Chondrocyte (in vitro differentiated cells): ENCODE data around the gene DUSP2. TPM values are rescaled to one million over a fixed set of nuclear protein-coding genes. Genes with fewer than 3 reads are reported as not detected.

Experiments used
- DNase-seq: peaks from one replicate; pipeline ENCODE4 v3.0.0; 2021; ENCODE audit warnings: mixed read lengths, low spot score
- H3K27ac Mint-ChIP-seq: one replicate; pipeline ENCODE4 v1.8.0; 2021; ENCODE audit warnings: mild to moderate bottlenecking, moderate library complexity, mixed read lengths; ENCODE audit not compliant: unreplicated experiment
- H3K27me3 Mint-ChIP-seq: 2 replicates; pipeline ENCODE4 v1.8.0; 2021; ENCODE audit warnings: low read depth, mixed read lengths
- H3K36me3 Mint-ChIP-seq: 2 replicates; pipeline ENCODE4 v1.8.0; 2021; ENCODE audit warnings: low read depth, mixed read lengths
- H3K4me1 Mint-ChIP-seq: 2 replicates; pipeline ENCODE4 v1.8.0; 2021; ENCODE audit warnings: low read depth, mild to moderate bottlenecking, mixed read lengths
- H3K4me3 Mint-ChIP-seq: one replicate; pipeline ENCODE4 v1.8.0; 2021; ENCODE audit warnings: mild to moderate bottlenecking, moderate library complexity, mixed read lengths; ENCODE audit not compliant: unreplicated experiment
- H3K9me3 Mint-ChIP-seq: 2 replicates; pipeline ENCODE4 v1.8.0; 2021; ENCODE audit warnings: low read depth, mixed read lengths
- total RNA-seq: library from RNA; stranded (reverse); gene quantifications from 3 replicates; pipeline ENCODE4 v1.2.1, GENCODE V29; 2021
- TF ChIP-seq, protein P1 (sequence below): fragments of 200-600 bp; sonication (generic); IDR thresholded peaks from 2 replicates; pipeline ENCODE4 v1.5.0; 2021; ENCODE audit warnings: antibody characterized with exemption, mild to moderate bottlenecking, moderate library complexity

DUSP2 gene
- total RNA-seq, 1 donor from 2014 or later, result 1.1 TPM

DNA sequence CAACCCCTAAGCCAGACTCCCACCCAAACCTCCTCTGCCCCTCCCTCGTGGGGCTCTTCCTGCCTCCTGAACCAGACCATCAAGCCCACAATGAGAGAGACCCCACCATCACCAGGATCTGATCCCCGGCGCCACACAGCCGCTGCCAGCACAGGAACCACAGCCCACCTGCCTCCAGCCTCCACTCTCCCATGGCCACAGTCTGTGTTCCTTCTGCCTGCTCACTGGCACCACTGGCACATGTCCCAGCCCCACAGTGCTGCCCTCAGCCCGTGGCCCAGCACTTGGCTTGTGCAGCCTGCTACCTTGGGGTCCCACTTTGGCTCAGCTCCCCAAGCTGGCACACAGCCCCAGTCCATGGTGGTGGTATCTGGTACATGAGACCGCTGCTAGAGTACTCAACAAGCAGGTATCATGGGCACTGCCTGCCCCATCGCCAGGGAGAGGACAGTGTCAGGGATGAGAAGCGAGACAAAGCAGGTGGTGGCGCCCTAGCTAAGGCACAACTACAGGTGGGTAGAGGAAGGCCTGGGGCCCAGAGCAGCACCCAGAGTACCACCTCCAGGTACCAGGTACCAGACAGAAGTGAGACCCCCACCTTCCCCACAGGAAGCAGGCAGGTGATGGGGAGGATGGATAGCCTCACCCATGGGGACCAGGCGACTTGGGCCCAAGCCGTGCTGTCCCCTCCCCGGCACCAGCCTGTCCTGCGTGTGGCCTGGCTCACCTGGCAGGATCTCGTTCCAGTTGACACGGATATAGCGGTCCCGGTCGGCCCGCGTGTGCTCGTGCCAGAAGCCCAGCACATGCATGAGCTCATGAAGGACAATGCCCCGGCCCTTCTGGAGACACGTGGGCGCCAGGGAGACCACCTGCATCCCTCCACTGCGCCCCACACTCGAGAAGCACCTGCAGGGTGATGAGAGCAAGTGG is 13.2 kb downstream of the DUSP2 start:
- H3K4me1 Mint-ChIP-seq, result no peaks in the 10 kb centered on the region
- H3K9me3 Mint-ChIP-seq, result no peaks in the 10 kb centered on the region
- no peak overlapping the region for H3K27ac Mint-ChIP-seq
- H3K27me3 Mint-ChIP-seq, result peaks cover 62% of the 10 kb centered on the region
- DNase-seq, result no peak
- no peaks in the 10 kb centered on the region for H3K36me3 Mint-ChIP-seq
- TF ChIP-seq, protein P1, sequence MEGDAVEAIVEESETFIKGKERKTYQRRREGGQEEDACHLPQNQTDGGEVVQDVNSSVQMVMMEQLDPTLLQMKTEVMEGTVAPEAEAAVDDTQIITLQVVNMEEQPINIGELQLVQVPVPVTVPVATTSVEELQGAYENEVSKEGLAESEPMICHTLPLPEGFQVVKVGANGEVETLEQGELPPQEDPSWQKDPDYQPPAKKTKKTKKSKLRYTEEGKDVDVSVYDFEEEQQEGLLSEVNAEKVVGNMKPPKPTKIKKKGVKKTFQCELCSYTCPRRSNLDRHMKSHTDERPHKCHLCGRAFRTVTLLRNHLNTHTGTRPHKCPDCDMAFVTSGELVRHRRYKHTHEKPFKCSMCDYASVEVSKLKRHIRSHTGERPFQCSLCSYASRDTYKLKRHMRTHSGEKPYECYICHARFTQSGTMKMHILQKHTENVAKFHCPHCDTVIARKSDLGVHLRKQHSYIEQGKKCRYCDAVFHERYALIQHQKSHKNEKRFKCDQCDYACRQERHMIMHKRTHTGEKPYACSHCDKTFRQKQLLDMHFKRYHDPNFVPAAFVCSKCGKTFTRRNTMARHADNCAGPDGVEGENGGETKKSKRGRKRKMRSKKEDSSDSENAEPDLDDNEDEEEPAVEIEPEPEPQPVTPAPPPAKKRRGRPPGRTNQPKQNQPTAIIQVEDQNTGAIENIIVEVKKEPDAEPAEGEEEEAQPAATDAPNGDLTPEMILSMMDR, result no peak
- no peak overlapping the region for H3K4me3 Mint-ChIP-seq

DNA sequence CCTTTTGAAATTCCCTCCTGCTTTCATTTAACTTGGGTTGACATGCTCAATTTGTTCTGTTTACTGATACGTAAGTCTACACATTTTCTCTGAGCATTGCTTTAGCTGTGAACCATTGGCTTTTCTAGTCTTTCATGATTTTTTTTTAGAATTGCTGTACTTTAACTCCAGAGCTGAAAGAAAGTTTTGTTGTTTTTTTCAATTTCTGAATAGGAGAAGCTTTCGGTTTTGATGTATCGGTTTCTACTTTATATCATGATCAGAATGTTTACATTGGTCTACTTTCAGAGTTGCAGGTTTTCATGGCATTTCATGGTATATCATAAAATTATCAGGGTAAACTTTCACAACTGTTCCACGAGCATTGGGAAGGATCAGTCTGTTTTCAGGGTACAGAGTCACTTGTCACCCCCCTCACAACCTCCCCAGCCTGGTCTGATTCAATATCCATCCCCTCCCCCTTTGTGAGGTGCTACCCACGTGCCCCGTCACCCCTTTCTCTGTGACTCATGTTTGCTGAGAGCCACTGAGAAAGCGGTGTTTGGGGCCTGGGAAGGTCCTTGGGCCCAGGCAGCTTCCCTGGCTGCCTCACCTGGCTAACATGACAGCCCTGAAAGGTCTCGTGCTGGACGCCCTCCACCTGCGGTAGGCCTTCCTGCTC is 14.0 kb downstream of the DUSP2 start:
- Mint-ChIP-seq H3K4me1 (no peaks in the 10 kb centered on the region), H3K9me3 (no peaks in the 10 kb centered on the region), H3K27ac (no peak overlapping the region), H3K4me3 (no peak overlapping the region), H3K27me3 (peaks cover 62% of the 10 kb centered on the region), H3K36me3 (no peaks in the 10 kb centered on the region)
- TF ChIP-seq, protein P1, result no peak
- DNase-seq, result no peak

DNA sequence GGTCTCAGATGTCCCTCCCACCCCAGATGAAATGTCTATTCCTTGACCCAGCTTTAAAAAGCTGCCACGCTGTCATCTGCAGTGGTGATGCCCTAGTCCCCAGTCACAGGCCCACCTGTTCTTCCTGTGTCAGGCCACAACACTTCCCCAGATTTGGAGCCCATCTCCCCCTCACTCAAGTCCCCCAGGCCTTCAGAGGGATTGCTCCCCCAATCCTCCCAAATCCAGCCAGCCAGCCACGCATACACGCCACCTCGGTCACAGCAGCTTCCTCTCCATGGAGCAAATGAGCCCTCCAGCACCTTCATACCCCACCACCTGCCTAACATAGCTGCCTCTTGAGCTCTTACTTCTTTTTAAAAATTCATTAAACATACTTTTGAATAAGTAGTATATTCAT is 14.8 kb downstream of the DUSP2 start:
- no peak overlapping the region for H3K27ac Mint-ChIP-seq
- no peaks in the 10 kb centered on the region for H3K36me3 Mint-ChIP-seq
- TF ChIP-seq, protein P1, result no peak

DNA sequence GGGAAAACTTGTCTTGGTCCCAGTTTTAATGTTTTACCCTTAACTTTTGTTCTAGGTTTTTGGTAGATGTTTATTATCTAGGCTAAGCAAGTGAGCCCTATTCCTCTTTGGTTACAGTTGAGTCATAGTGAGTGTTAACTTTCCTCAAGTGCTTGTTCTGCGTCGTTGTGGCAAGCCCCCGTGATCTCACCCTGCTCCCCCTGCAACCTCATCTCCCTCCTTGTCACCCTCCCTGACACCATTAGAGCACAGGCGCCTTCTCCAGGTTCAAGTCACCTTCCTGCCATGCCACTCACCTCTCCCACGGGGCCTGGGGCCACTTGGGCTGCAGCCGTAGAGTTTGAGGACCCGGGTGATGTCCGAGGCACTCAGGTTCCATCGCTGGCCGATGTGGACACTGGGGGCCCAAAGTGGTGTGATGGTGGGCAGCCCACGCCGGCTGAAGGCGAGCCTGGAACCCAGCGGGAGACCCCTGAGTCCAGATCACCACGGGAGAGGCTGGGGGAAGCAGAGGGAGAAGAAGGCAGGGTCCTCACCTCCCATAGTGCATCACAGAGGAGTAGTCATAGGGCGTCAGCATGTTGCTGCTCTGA is 15.6 kb downstream of the DUSP2 start:
- H3K4me1 Mint-ChIP-seq, result no peaks in the 10 kb centered on the region
- TF ChIP-seq, protein P1, result no peak
- no peak overlapping the region for H3K27ac Mint-ChIP-seq
- H3K9me3 Mint-ChIP-seq, result no peaks in the 10 kb centered on the region
- no peaks in the 10 kb centered on the region for H3K36me3 Mint-ChIP-seq
- no peak for DNase-seq
- no peak overlapping the region for H3K4me3 Mint-ChIP-seq
- H3K27me3 Mint-ChIP-seq, result peaks cover 65% of the 10 kb centered on the region

More for the DNA sequence above, 14.8 kb downstream of the DUSP2 start:
- Mint-ChIP-seq H3K9me3 (no peaks in the 10 kb centered on the region), H3K27me3 (peaks cover 64% of the 10 kb centered on the region), H3K4me3 (no peak overlapping the region), H3K4me1 (no peaks in the 10 kb centered on the region)
- DNase-seq, result no peak

DNA sequence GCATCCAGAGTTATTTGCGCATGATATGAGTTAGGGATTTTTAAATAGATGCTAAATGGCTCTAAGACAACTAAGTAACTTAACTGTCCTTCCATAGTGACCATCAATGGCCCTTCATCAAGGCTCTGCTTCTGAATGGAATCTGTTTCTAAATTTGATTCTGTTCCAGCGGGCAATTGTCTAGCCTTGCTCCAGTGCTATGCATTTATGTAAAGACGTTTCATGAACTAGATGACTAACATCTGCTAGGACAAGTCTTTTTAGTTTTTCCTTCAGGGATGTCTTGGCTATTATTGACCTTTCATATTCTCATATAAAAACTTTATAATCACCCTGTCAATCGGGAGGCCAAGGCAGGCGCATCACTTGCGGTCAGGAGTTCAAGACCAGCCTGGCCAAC is 16.8 kb downstream of the DUSP2 start:
- Mint-ChIP-seq H3K4me3 (no peak overlapping the region), H3K27ac (no peak overlapping the region), H3K36me3 (no peaks in the 10 kb centered on the region), H3K27me3 (peaks cover 58% of the 10 kb centered on the region), H3K9me3 (no peaks in the 10 kb centered on the region), H3K4me1 (no peaks in the 10 kb centered on the region)
- TF ChIP-seq, protein P1, result no peak
- no peak for DNase-seq
